Activated B cell treated with CpG ODN at 0.5 μM for 24 hours (primary cell): Measurements from ENCODE around the gene MRPL39. TPM values are rescaled to one million over a fixed set of nuclear protein-coding genes. Genes with fewer than 3 reads are reported as not detected.

Experiments
- ATAC-seq: fragments of 200-7000 bp; cut with Tn5 transposase; one replicate; pipeline ENCODE4 v1.10.0; 2021; ENCODE audit warnings: low read depth, mild to moderate bottlenecking, moderate library complexity
- CTCF ChIA-PET: fragments of 350-600 bp; sonication (Branson Sonifier 250); formaldehyde crosslinking; loops from one replicate; lab custom pipeline; 2021; ENCODE audit warnings: antibody characterized with exemption; lab: Charles Lee
- POLR2A ChIA-PET: fragments of 350-600 bp; sonication (Branson Sonifier 250); formaldehyde crosslinking; loops from one replicate; lab custom pipeline; 2021; ENCODE audit warnings: antibody characterized with exemption; lab: Charles Lee
- DNase-seq: peaks from one replicate; pipeline ENCODE4 v3.0.0; 2022
- H3K27ac Mint-ChIP-seq: one replicate; pipeline ENCODE4 v1.8.0; 2020; ENCODE audit warnings: mixed read lengths
- H3K27me3 Mint-ChIP-seq: one replicate; pipeline ENCODE4 v1.8.0; 2021; ENCODE audit warnings: mixed read lengths
- H3K36me3 Mint-ChIP-seq: one replicate; pipeline ENCODE4 v1.8.0; 2021; ENCODE audit warnings: low read depth, mixed read lengths
- H3K4me1 Mint-ChIP-seq: one replicate; pipeline ENCODE4 v1.8.0; 2021; ENCODE audit warnings: mixed read lengths
- H3K4me3 Mint-ChIP-seq: one replicate; pipeline ENCODE4 v1.8.0; 2020; ENCODE audit warnings: mild to moderate bottlenecking, mixed read lengths
- H3K9me3 Mint-ChIP-seq: one replicate; pipeline ENCODE4 v1.8.0; 2020; ENCODE audit warnings: mixed read lengths
- CTCF ChIP-seq: fragments of 200-600 bp; IDR thresholded peaks from one replicate; pipeline ENCODE4 v1.8.0; 2022; ENCODE audit warnings: antibody characterized with exemption, mild to moderate bottlenecking
- intact Hi-C: fragments of 100-400 bp; cut with micrococcal nuclease; formaldehyde crosslinking; loops from one replicate; pipeline ENCODE4 v1.15.1; 2024
- total RNA-seq: library from RNA; stranded (reverse); gene quantifications from 2 replicates; pipeline ENCODE4 v1.2.3, GENCODE V29; 2022

The MRPL39 gene
- total RNA-seq, 1 donor from 2014 or later = 43.6 TPM

- Mint-ChIP-seq H3K27ac (no peak overlapping the region), H3K4me3 (no peak overlapping the region), H3K4me1 (peaks cover 3% of the 10 kb centered on the region), H3K27me3 (no peaks in the 10 kb centered on the region), H3K9me3 (no peaks in the 10 kb centered on the region), H3K36me3 (no peaks in the 10 kb centered on the region)
- DNase-seq (no peak), ATAC-seq (no peak)
- intact Hi-C loops = no loop called here
- no peak for TF ChIP-seq CTCF
- POLR2A ChIA-PET = interaction anchor here (0.9 kb wide), 1 partner anchor 204 kb away, joined by 3 read pairs; no protein-coding TSS in a partner anchor
- CTCF ChIA-PET = no interaction called here
Measured at GRCh38 chr21:25552856-25553255, 54.4 kb downstream of the MRPL39 start.

GRCh38 chr21:25551569-25551968 is 55.7 kb downstream of the MRPL39 start:
- Mint-ChIP-seq H3K36me3 (no peaks in the 10 kb centered on the region), H3K4me1 (peaks cover 3% of the 10 kb centered on the region), H3K27ac (no peak overlapping the region), H3K4me3 (no peak overlapping the region), H3K27me3 (no peaks in the 10 kb centered on the region), H3K9me3 (no peaks in the 10 kb centered on the region)
- POLR2A ChIA-PET = interaction anchor here (0.9 kb wide), 1 partner anchor 205 kb away, joined by 3 read pairs; no protein-coding TSS in a partner anchor
- CTCF ChIA-PET = no interaction called here
- ATAC-seq (no peak), DNase-seq (no peak)
- no peak for TF ChIP-seq CTCF
- intact Hi-C loops = no loop called here

GRCh38 chr21:25550352-25551120 is 56.7 kb downstream of the MRPL39 start:
- no peak for DNase-seq
- Mint-ChIP-seq H3K4me1 (peaks cover 3% of the 10 kb centered on the region), H3K27me3 (no peaks in the 10 kb centered on the region), H3K4me3 (no peak overlapping the region), H3K27ac (no peak overlapping the region), H3K9me3 (no peaks in the 10 kb centered on the region), H3K36me3 (no peaks in the 10 kb centered on the region)
- ATAC-seq = no peak
- ChIA-PET CTCF (no interaction called here), POLR2A (no interaction called here)
- intact Hi-C loops = no loop called here
- TF ChIP-seq CTCF = no peak

GRCh38 chr21:25541042-25541441 is 66.2 kb downstream of the MRPL39 start:
- intact Hi-C loops = loop anchor here (2.0 kb wide), 1 partner anchor 24 kb away; no protein-coding TSS in a partner anchor
- Mint-ChIP-seq H3K36me3 (peaks cover 11% of the 10 kb centered on the region), H3K4me3 (no peak overlapping the region), H3K9me3 (peaks cover 21% of the 10 kb centered on the region), H3K27me3 (no peaks in the 10 kb centered on the region), H3K27ac (no peak overlapping the region), H3K4me1 (peaks cover 2% of the 10 kb centered on the region)
- TF ChIP-seq CTCF = no peak
- CTCF ChIA-PET = no interaction called here
- POLR2A ChIA-PET = no interaction called here
- no peak for ATAC-seq
- no peak for DNase-seq

GRCh38 chr21:25539606-25540005 is 67.7 kb downstream of the MRPL39 start:
- POLR2A ChIA-PET = no interaction called here
- intact Hi-C loops = loop anchor here (2.0 kb wide), 1 partner anchor 23 kb away; no protein-coding TSS in a partner anchor
- Mint-ChIP-seq H3K27me3 (no peaks in the 10 kb centered on the region), H3K27ac (no peak overlapping the region), H3K4me1 (peaks cover 2% of the 10 kb centered on the region), H3K4me3 (no peak overlapping the region), H3K9me3 (peaks cover 21% of the 10 kb centered on the region), H3K36me3 (peaks cover 11% of the 10 kb centered on the region)
- no peak for DNase-seq
- ATAC-seq = no peak
- CTCF ChIA-PET = no interaction called here
- no peak for TF ChIP-seq CTCF
